GM10266 (cell line): ENCODE data around the gene CECR2.

Source experiments
- DNase-seq: peaks from one replicate; pipeline ENCODE4 v3.0.0; 2012; ENCODE audit errors: extremely low spot score
- CTCF ChIP-seq: IDR thresholded peaks from 2 replicates; pipeline ENCODE4 v1.5.1; 2012; ENCODE audit warnings: mild to moderate bottlenecking, low read depth; ENCODE audit not compliant: control insufficient read depth, insufficient read depth; ENCODE audit errors: missing control alignments

Gene CECR2

GRCh38 chr22:17483688-17484372 is 114.6 kb downstream of the CECR2 start:
- no peak for DNase-seq
- TF ChIP-seq CTCF: no peak

DNA sequence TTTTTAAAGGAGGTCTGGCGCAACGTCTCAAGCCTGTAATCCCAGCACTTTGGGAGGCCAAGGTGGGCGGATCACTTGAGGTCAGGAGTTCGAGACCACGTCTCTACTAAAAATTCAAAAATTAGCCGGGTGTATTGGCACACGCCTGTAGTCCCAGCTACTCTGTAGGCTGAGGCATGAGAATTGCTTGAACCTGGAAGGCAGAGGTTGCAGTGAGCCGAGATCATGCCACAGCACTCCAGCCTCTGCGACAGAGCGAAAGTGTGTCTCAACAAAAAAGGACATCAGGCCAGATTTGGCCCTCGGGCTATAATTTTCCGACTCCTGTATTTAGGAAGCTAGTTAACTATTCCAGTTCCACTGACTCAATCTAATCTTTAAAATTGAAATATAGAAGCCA is 115.3 kb downstream of the CECR2 start:
- no peak for TF ChIP-seq CTCF

GRCh38 chr22:17486313-17486712 is 117.1 kb downstream of the CECR2 start:
- DNase-seq: no peak
- no peak for TF ChIP-seq CTCF

More for the DNA sequence above, 115.3 kb downstream of the CECR2 start:
- no peak for DNase-seq

- no peak for DNase-seq
- TF ChIP-seq CTCF: no peak
Observed at GRCh38 chr22:17486719-17487118, 117.5 kb downstream of the CECR2 start.

GRCh38 chr22:17489101-17489500 is 119.8 kb downstream of the CECR2 start:
- no peak for DNase-seq
- TF ChIP-seq CTCF: no peak

- DNase-seq: no peak
- TF ChIP-seq CTCF: no peak
Observed at GRCh38 chr22:17491090-17491640, 121.9 kb downstream of the CECR2 start.

- no peak for DNase-seq
- no peak for TF ChIP-seq CTCF
Observed at GRCh38 chr22:17492247-17492646, 123.0 kb downstream of the CECR2 start.
